ENCODE measurements around the gene NFE2L1. TPM values are rescaled to one million over a fixed set of nuclear protein-coding genes. Genes with fewer than 3 reads are reported as not detected.
A peak's percentile ranks its signal among the peaks of the same experiment; 100 is the strongest.
"Not testable (repeated sequence)": the region's sequence is repeated elsewhere in the genome, so short reads cannot be mapped to it uniquely, and the experiment has no call there.

The NFE2L1 gene
- total RNA-seq, 1 experiment from 2014 or later, result 48.7 TPM

DNA sequence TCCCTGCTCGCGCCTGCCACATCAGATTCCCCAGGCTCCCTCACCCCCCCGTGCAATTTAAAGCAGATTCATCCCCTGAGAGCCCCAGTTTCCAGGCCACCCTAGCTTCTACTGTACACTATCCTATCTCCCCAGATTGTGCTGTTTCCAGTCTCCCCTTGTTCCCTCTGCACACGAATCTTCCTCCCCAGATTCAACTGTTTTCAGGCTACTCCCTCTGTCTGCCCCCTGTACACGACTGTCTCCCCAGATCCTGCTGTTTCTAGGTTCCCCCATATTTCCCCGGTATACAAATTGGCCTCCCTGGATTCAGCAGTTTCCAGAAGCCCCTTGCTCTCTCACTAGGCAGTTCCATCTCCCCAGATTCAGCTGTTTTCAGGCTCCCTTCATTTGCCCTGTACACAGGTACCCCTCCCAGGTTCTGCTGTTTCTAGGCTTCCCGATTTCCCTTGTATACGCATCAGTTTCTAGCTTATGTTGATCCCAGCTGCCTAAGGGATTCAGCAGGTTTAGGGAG is 33.5 kb upstream of the NFE2L1 start:
- H3K27ac ChIP-seq (ENCODE audit: low read length), result no peak overlapping the region
- H3K36me3 ChIP-seq (ENCODE audit: insufficient read depth, low read length), result no peaks in the 10 kb centered on the region
- no peaks in the 10 kb centered on the region for H3K9me3 ChIP-seq (ENCODE audit: low read length)
- H3K4me1 ChIP-seq (ENCODE audit: low read length), result peaks cover 55% of the 10 kb centered on the region
- no peak overlapping the region for H3K4me3 ChIP-seq (ENCODE audit: low read length)
- no peaks in the 10 kb centered on the region for H3K9me2 ChIP-seq (replicated peaks; ENCODE audit: insufficient read depth, low read length)
- no peaks in the 10 kb centered on the region for H3K79me2 ChIP-seq (ENCODE audit: low read length)
- no peak for DNase-seq
- 0 out of 2 replicates have a peak overlapping the region, but pooled peaks have one; percentile 3 for H3K9ac ChIP-seq (ENCODE audit: low read length)
- H4K20me1 ChIP-seq (ENCODE audit: insufficient read depth, low read depth, low read length), result no peaks in the 10 kb centered on the region
- H3K4me2 ChIP-seq (ENCODE audit: low read depth, low read length, poor library complexity, severe bottlenecking), result no peak overlapping the region
- no peaks in the 10 kb centered on the region for H3K27me3 ChIP-seq (ENCODE audit: low read length)
- no peak overlapping the region for H2AFZ ChIP-seq (ENCODE audit: low read length)

DNA sequence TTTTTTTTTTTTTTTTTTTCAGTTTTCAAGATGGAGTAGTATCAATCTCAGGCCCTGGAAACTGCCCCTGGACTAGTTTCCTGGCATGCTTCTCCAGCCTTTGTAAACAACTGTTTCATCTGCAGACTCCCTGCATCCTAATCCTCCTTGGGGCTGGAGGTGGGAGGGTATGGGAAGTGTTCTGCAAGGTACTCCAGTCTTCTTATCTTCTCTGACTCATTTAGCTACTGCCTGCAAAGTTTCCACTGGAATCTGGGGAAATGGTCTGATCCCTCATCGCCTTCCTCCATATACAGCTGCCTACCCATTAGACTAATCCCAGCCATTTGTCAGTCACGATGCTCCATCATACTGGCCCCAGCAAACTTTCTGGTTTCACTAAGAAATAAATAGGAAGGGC is 32.0 kb upstream of the NFE2L1 start:
- no peak for DNase-seq

DNA sequence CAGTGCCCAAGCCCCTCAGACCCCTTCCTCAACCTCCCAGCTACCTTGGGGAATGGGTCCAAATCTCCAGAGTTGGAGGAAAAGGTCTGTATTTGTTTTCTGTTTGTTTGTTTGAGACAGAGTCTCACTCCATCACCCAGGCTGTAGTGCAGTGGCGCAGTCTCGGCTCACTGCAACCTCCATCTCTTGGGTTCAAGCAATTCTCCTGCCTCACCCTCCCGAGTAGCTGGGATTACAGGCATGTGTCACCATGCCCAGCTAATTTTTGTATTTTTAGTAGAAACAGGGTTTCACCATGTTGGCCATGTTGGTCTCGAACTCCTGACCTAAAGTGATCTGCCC is 30.4 kb upstream of the NFE2L1 start:
- DNase-seq; H3K79me2 ChIP-seq (ENCODE audit: low read length); H3K4me3 ChIP-seq (ENCODE audit: low read length); H4K20me1 ChIP-seq (ENCODE audit: insufficient read depth, low read depth, low read length); H3K9me3 ChIP-seq (ENCODE audit: low read length); H3K36me3 ChIP-seq (ENCODE audit: insufficient read depth, low read length); H3K9me2 ChIP-seq (replicated peaks; ENCODE audit: insufficient read depth, low read length); H3K27ac ChIP-seq (ENCODE audit: low read length); H3K27me3 ChIP-seq (ENCODE audit: low read length): not testable (repeated sequence)
- H3K4me2 ChIP-seq (ENCODE audit: low read depth, low read length, poor library complexity, severe bottlenecking), result peak overlapping the region; percentile 11
- H2AFZ ChIP-seq (ENCODE audit: low read length), result peak overlapping the region; percentile 44; the same call in 1 of the 2 replicates
- peaks cover 35% of the 10 kb centered on the region for H3K4me1 ChIP-seq (ENCODE audit: low read length)
- 0 out of 2 replicates have a peak overlapping the region, but pooled peaks have one; percentile 15 for H3K9ac ChIP-seq (ENCODE audit: low read length)

More for the DNA sequence above, 32.0 kb upstream of the NFE2L1 start:
- Histone ChIP-seq H3K4me3 (ENCODE audit: low read length) (no peak overlapping the region), H3K27ac (ENCODE audit: low read length) (no peak overlapping the region), H3K4me2 (ENCODE audit: low read depth, low read length, poor library complexity, severe bottlenecking) (no peak overlapping the region), H3K27me3 (ENCODE audit: low read length) (no peaks in the 10 kb centered on the region), H3K79me2 (ENCODE audit: low read length) (no peaks in the 10 kb centered on the region), H2AFZ (ENCODE audit: low read length) (no peak overlapping the region), H3K9me2 (replicated peaks; ENCODE audit: insufficient read depth, low read length) (no peaks in the 10 kb centered on the region), H3K36me3 (ENCODE audit: insufficient read depth, low read length) (no peaks in the 10 kb centered on the region), H4K20me1 (ENCODE audit: insufficient read depth, low read depth, low read length) (no peaks in the 10 kb centered on the region), H3K9ac (ENCODE audit: low read length) (no peak overlapping the region), H3K4me1 (ENCODE audit: low read length) (peaks cover 50% of the 10 kb centered on the region), H3K9me3 (ENCODE audit: low read length) (no peaks in the 10 kb centered on the region)

DNA sequence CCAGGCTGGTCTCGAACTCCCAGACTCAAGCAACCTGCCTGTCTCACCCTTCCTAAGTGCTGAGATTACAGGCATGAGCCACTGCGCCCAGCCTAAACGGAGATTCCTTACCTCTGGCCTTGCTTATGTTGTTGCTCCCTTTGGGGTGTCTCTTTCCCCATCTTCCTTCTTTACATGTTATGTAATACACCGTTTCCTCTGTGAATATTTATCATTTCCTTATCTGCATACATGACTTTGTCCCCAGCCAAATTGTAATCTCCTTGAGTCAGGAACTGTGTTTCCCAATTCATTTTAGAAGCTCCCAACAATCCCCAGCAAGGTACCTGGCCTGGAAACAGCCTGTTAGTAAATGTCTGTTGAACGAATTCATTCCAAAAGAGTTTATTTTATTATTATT is 26.2 kb upstream of the NFE2L1 start:
- no peak overlapping the region for H3K4me3 ChIP-seq (ENCODE audit: low read length)
- no peak overlapping the region for H3K9ac ChIP-seq (ENCODE audit: low read length)
- peaks cover 48% of the 10 kb centered on the region for H3K4me1 ChIP-seq (ENCODE audit: low read length)
- no peak overlapping the region for H3K27ac ChIP-seq (ENCODE audit: low read length)
- no peaks in the 10 kb centered on the region for H4K20me1 ChIP-seq (ENCODE audit: insufficient read depth, low read depth, low read length)
- no peaks in the 10 kb centered on the region for H3K36me3 ChIP-seq (ENCODE audit: insufficient read depth, low read length)
- H2AFZ ChIP-seq (ENCODE audit: low read length), result no peak overlapping the region
- H3K9me2 ChIP-seq (replicated peaks; ENCODE audit: insufficient read depth, low read length), result no peaks in the 10 kb centered on the region
- DNase-seq, result no peak
- no peaks in the 10 kb centered on the region for H3K79me2 ChIP-seq (ENCODE audit: low read length)
- H3K27me3 ChIP-seq (ENCODE audit: low read length), result no peaks in the 10 kb centered on the region
- H3K9me3 ChIP-seq (ENCODE audit: low read length), result no peaks in the 10 kb centered on the region
- no peak overlapping the region for H3K4me2 ChIP-seq (ENCODE audit: low read depth, low read length, poor library complexity, severe bottlenecking)

DNA sequence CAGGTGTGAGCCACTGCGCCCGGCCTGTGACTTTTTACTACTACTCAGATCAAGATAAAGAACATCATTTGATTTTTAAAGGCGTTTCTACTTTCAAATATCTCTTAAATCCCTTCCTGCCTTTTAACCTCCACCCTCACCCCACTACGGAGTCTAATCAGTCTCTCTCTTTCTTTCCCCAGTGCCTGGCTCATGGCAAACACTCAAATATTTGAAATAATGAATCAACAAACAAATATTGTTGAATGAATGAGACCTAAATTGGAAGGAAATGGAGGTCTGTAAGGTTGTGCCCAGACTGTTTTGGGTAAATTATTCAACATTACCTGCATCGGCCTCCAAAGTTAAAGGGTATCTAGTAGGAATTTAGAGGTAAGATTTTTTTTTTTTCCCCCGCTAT is 25.3 kb upstream of the NFE2L1 start:
- H3K4me1 ChIP-seq (ENCODE audit: low read length), result peaks cover 40% of the 10 kb centered on the region
- H3K27ac ChIP-seq (ENCODE audit: low read length), result no peak overlapping the region
- H2AFZ ChIP-seq (ENCODE audit: low read length), result no peak overlapping the region
- no peak overlapping the region for H3K4me3 ChIP-seq (ENCODE audit: low read length)
- no peaks in the 10 kb centered on the region for H3K79me2 ChIP-seq (ENCODE audit: low read length)
- no peaks in the 10 kb centered on the region for H3K9me2 ChIP-seq (replicated peaks; ENCODE audit: insufficient read depth, low read length)
- H4K20me1 ChIP-seq (ENCODE audit: insufficient read depth, low read depth, low read length), result no peaks in the 10 kb centered on the region
- H3K27me3 ChIP-seq (ENCODE audit: low read length), result no peaks in the 10 kb centered on the region
- no peak overlapping the region for H3K9ac ChIP-seq (ENCODE audit: low read length)
- no peak for DNase-seq
- H3K9me3 ChIP-seq (ENCODE audit: low read length), result no peaks in the 10 kb centered on the region
- H3K4me2 ChIP-seq (ENCODE audit: low read depth, low read length, poor library complexity, severe bottlenecking), result peak overlapping the region; percentile 74
- H3K36me3 ChIP-seq (ENCODE audit: insufficient read depth, low read length), result no peaks in the 10 kb centered on the region

DNA sequence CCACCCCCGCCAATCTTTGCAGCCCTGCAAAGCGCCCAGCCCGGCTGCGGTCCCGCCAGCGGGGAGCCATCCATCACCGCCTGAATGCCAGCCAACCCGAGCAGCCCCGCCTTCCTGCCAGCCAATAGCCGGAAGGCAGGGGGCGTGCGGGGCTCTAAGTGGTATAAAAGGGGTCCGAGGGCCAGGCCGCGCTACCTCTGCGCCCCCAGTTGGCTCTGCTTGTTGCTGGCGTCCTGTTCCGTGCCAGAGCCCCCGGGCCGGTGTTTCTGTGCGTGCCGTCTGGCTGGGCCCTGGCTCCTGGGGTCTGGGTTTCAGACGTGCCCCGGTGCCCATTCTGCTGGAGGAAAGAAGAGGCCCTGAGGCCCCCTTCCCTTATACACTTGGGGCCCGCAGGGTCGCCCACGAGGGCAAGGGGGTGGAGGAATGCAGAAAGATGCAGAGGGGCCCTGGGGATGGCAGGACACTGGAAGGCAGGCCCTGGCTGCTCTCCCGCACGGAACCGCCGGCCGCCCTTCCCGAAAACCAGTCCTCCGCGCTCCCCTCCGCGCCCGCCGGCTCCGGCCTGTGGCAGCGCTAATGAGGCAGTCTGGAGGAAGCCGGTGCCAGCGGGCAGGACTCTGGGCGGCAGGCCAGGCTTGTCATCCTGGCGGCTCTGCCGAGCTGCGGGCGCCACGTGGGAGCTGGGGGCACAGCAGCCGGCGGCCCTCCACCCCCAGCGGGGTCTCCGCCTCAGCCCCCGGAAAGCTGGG is 24.6 kb upstream of the NFE2L1 start:
- H3K4me1 ChIP-seq (ENCODE audit: low read length), result peaks cover 33% of the 10 kb centered on the region
- H3K36me3 ChIP-seq (ENCODE audit: insufficient read depth, low read length), result no peaks in the 10 kb centered on the region
- peak overlapping the region; percentile 74 for H3K4me2 ChIP-seq (ENCODE audit: low read depth, low read length, poor library complexity, severe bottlenecking)
- no peaks in the 10 kb centered on the region for H3K9me2 ChIP-seq (replicated peaks; ENCODE audit: insufficient read depth, low read length)
- H3K4me3 ChIP-seq (ENCODE audit: low read length), result peak overlapping the region; percentile 62
- H3K27me3 ChIP-seq (ENCODE audit: low read length), result no peaks in the 10 kb centered on the region
- no peak overlapping the region for H3K27ac ChIP-seq (ENCODE audit: low read length)
- H3K9ac ChIP-seq (ENCODE audit: low read length), result peak overlapping the region; percentile 72
- peak; percentile 95 for DNase-seq
- H3K9me3 ChIP-seq (ENCODE audit: low read length), result no peaks in the 10 kb centered on the region
- no peaks in the 10 kb centered on the region for H4K20me1 ChIP-seq (ENCODE audit: insufficient read depth, low read depth, low read length)
- H3K79me2 ChIP-seq (ENCODE audit: low read length), result no peaks in the 10 kb centered on the region
- peak overlapping the region; percentile 57 for H2AFZ ChIP-seq (ENCODE audit: low read length)

DNA sequence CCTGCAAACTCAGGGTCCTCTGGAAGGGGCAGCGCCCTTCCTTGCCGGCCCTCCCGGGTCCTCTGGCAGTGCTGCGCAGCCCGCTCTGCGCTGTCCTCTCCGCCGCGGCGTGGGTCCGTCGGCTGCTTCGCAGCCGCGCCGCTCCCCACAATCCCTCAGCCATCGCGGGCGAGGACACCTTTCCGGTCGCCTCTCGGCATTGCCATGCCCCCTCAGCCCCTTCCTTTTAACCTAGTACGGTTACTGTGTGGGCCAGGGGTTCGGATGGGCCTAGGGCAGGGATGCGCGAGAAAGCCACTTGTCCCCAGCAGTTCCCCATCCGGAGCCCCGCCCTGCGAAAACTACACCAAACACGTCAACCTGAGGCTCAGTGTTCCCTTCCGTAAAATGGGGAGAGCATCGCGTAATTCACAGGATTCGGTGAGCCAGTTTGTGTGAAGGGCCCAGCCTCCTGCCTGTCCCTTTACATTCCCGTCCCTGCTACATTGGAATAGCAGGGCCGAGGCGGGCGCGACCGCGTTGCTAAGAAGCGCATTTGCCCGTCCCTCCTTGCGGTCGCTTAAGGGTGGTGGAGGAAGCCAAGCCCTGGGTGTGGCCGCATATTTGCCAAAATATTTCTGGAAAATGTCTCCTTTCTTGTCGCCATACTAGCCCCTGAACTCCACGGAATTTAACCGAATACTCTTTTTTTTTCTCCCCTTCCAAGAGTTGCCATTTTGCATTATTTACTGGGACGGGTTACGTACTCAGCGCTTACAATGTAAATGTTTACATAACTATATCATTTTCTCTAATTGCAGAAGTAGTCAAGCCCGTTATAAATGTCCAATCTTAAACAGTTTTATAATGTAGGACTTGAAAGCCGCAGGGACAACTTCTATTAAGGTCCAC is 23.8 kb upstream of the NFE2L1 start:
- peaks cover 33% of the 10 kb centered on the region for H3K4me1 ChIP-seq (ENCODE audit: low read length)
- H3K9me2 ChIP-seq (replicated peaks; ENCODE audit: insufficient read depth, low read length), result no peaks in the 10 kb centered on the region
- H3K9ac ChIP-seq (ENCODE audit: low read length), result peak overlapping the region; percentile 72
- peak overlapping the region; percentile 62 for H3K4me3 ChIP-seq (ENCODE audit: low read length)
- peak overlapping the region; percentile 74 for H3K4me2 ChIP-seq (ENCODE audit: low read depth, low read length, poor library complexity, severe bottlenecking)
- H3K9me3 ChIP-seq (ENCODE audit: low read length), result no peaks in the 10 kb centered on the region
- no peaks in the 10 kb centered on the region for H3K79me2 ChIP-seq (ENCODE audit: low read length)
- peak; percentile 78 for DNase-seq
- no peak overlapping the region for H3K27ac ChIP-seq (ENCODE audit: low read length)
- peak overlapping the region; percentile 57; the same call in 1 of the 2 replicates for H2AFZ ChIP-seq (ENCODE audit: low read length)
- no peaks in the 10 kb centered on the region for H3K36me3 ChIP-seq (ENCODE audit: insufficient read depth, low read length)
- no peaks in the 10 kb centered on the region for H4K20me1 ChIP-seq (ENCODE audit: insufficient read depth, low read depth, low read length)
- H3K27me3 ChIP-seq (ENCODE audit: low read length), result no peaks in the 10 kb centered on the region

All from Karpas-422 (cell line).